Measurements from ENCODE around the gene SAPCD1. TPM values are rescaled to one million over a fixed set of nuclear protein-coding genes. Genes with fewer than 3 reads are reported as not detected.

SAPCD1 gene
- total and polyA plus RNA-seq, 9 donors = 0.94 to 5.2 (median 3.1) TPM; not detected in 1

- H3K9me3 ChIP-seq = no peaks in the 10 kb centered on the region
- intact Hi-C loops (cut with DNase I) = loop anchor here in 2 of 4 donors (2.0 to 10.0 kb wide), 5 partner anchors 26 to 456 kb away; partner anchors contain the start of genes ABHD16A (in 1 of the 2), AGER (in 1 of the 2), CSNK2B (in 1 of the 2) and HSPA1B (in 1 of the 2)
- H3K27ac ChIP-seq = peak within 1 kb of the TSS; percentile 93 to 97
- H3K4me1 ChIP-seq (ENCODE audit: insufficient read depth) = peaks cover 6% of the 10 kb centered on the region
- H3K4me3 ChIP-seq = peak within 1 kb of the TSS; percentile 97
- WGBS, 3 donors = 7 to 10% (median 10%) methylated on average over 33 to 36 of the region's 36 CpGs
- no peaks in the 10 kb centered on the region for H3K36me3 ChIP-seq
- DNase-seq = peak; percentile 38 to 62 (median 56)
- TF ChIP-seq EP300 (IDR thresholded peaks at IDR 0.05) (peak; percentile 19), CTCF (IDR thresholded peaks at IDR 0.05) (peak in 2 of 3 donors; percentile 73 to 83), POLR2A (IDR thresholded peaks at IDR 0.05) (no peak)
- H3K27me3 ChIP-seq = no peaks in the 10 kb centered on the region
Measured at GRCh38 chr6:31728767-31729514, 33.5 kb upstream of the SAPCD1 start, which contains the start of gene DDAH2. DDAH2 (minus strand) TSS chr6:31729299; CDS start chr6:31729161, 138 bp downstream.

GRCh38 chr6:31729515-31729978, 32.9 kb upstream of the SAPCD1 start:
- H3K9me3 ChIP-seq = no peaks in the 10 kb centered on the region
- 0 to 1% (median 0%) methylated on average over 29 of the region's 29 CpGs for WGBS, 3 donors
- peak; percentile 92 to 96 (median 95) for DNase-seq
- H3K4me1 ChIP-seq (ENCODE audit: insufficient read depth) = peaks cover 7% of the 10 kb centered on the region
- intact Hi-C loops (cut with DNase I) = loop anchor here in 2 of 4 donors (2.0 to 10.0 kb wide), 5 partner anchors 27 to 455 kb away; partner anchors contain the start of genes ABHD16A (in 1 of the 2), AGER (in 1 of the 2), CSNK2B (in 1 of the 2) and HSPA1B (in 1 of the 2)
- TF ChIP-seq EP300 (IDR thresholded peaks at IDR 0.05) (no peak), POLR2A (IDR thresholded peaks at IDR 0.05) (no peak), CTCF (IDR thresholded peaks at IDR 0.05) (peak in 1 of 3 donors; percentile 23)
- no peaks in the 10 kb centered on the region for H3K27me3 ChIP-seq
- H3K27ac ChIP-seq = peak overlapping the region; percentile 93 to 97
- no peaks in the 10 kb centered on the region for H3K36me3 ChIP-seq
- peak overlapping the region; percentile 97 for H3K4me3 ChIP-seq

- peak overlapping the region; percentile 93 to 97 for H3K27ac ChIP-seq
- no peaks in the 10 kb centered on the region for H3K36me3 ChIP-seq
- H3K27me3 ChIP-seq = no peaks in the 10 kb centered on the region
- H3K4me3 ChIP-seq = peak overlapping the region; percentile 97
- TF ChIP-seq EP300 (IDR thresholded peaks at IDR 0.05) (no peak), POLR2A (IDR thresholded peaks at IDR 0.05) (peak; percentile 83), CTCF (IDR thresholded peaks at IDR 0.05) (no peak)
- H3K4me1 ChIP-seq (ENCODE audit: insufficient read depth) = peaks cover 10% of the 10 kb centered on the region
- 1 to 2% (median 1%) methylated on average over 23 to 46 of the region's 46 CpGs for WGBS, 3 donors
- no peaks in the 10 kb centered on the region for H3K9me3 ChIP-seq
- intact Hi-C loops (cut with DNase I) = loop anchor here (2.0 to 10.0 kb wide), 7 partner anchors 27 to 455 kb away; partner anchors contain the start of genes ABHD16A (in 1 of the 4), AGER (in 1 of the 4), CSNK2B (in 1 of the 4) and HSPA1B (in 1 of the 4)
- peak; percentile 94 to 97 (median 96) for DNase-seq
Measured at GRCh38 chr6:31729979-31730630, 32.4 kb upstream of the SAPCD1 start.

- peak in 3 of 5 donors; percentile 28 to 50 (median 41) for DNase-seq
- Histone ChIP-seq H3K36me3 (no peaks in the 10 kb centered on the region), H3K27me3 (no peaks in the 10 kb centered on the region), H3K9me3 (no peaks in the 10 kb centered on the region), H3K27ac (peak overlapping the region; percentile 93 to 97), H3K4me3 (no peak overlapping the region), H3K4me1 (ENCODE audit: insufficient read depth) (peaks cover 10% of the 10 kb centered on the region)
- intact Hi-C loops (cut with DNase I) = loop anchor here in 2 of 4 donors (10.0 kb wide), 2 partner anchors 64 to 104 kb away; partner anchors contain the start of gene VARS1 (in 1 of the 2)
- 88 to 91% (median 90%) methylated on average over 11 of the region's 11 CpGs for WGBS, 3 donors
- TF ChIP-seq EP300 (IDR thresholded peaks at IDR 0.05) (no peak), POLR2A (IDR thresholded peaks at IDR 0.05) (no peak), CTCF (IDR thresholded peaks at IDR 0.05) (no peak)
Measured at GRCh38 chr6:31730631-31731086, 31.8 kb upstream of the SAPCD1 start.
